GM18508 (cell line): ENCODE measurements around the gene PCSK1.
A peak's percentile ranks its signal among the peaks of the same experiment; 100 is the strongest.
"Not testable (repeated sequence)": the region's sequence is repeated elsewhere in the genome, so short reads cannot be mapped to it uniquely, and the experiment has no call there.

ENCODE experiments used
- ATAC-seq: cut with Tn5 transposase; IDR thresholded peaks from one replicate; pipeline ENCODE4 v1.9.1; 2021; ENCODE audit warnings: moderate number of reproducible peaks; ENCODE audit not compliant: insufficient read depth, unreplicated experiment

PCSK1 gene

GRCh38 chr5:96377597-96377996, 55.5 kb downstream of the PCSK1 start:
- ATAC-seq, result no peak

- ATAC-seq, result no peak
Measured at GRCh38 chr5:96377167-96377566, 55.9 kb downstream of the PCSK1 start.

GRCh38 chr5:96374653-96375052, 58.4 kb downstream of the PCSK1 start:
- ATAC-seq, result no peak

GRCh38 chr5:96373381-96373733, 59.7 kb downstream of the PCSK1 start:
- ATAC-seq, result no peak

- ATAC-seq, result no peak
Measured at GRCh38 chr5:96372726-96373380, 60.2 kb downstream of the PCSK1 start.

- no peak for ATAC-seq
Measured at GRCh38 chr5:96370976-96371375, 62.1 kb downstream of the PCSK1 start.

GRCh38 chr5:96367337-96367736, 65.7 kb downstream of the PCSK1 start:
- ATAC-seq, result not testable (repeated sequence)

GRCh38 chr5:96354237-96354636, 78.8 kb downstream of the PCSK1 start:
- no peak for ATAC-seq

- no peak for ATAC-seq
Measured at GRCh38 chr5:96353220-96353619, 79.8 kb downstream of the PCSK1 start.

GRCh38 chr5:96350678-96351077, 82.4 kb downstream of the PCSK1 start:
- ATAC-seq, result no peak

- no peak for ATAC-seq
Measured at GRCh38 chr5:96348536-96348935, 84.5 kb downstream of the PCSK1 start.

GRCh38 chr5:96347502-96348292, 85.4 kb downstream of the PCSK1 start:
- no peak for ATAC-seq

GRCh38 chr5:96344678-96345577, 88.1 kb downstream of the PCSK1 start:
- ATAC-seq, result peak; percentile 79

GRCh38 chr5:96343094-96343493, 90.0 kb downstream of the PCSK1 start:
- ATAC-seq, result no peak

- ATAC-seq, result no peak
Measured at GRCh38 chr5:96342581-96342980, 90.5 kb downstream of the PCSK1 start.
